ENCODE data around the gene SLC26A2.

SLC26A2 gene

DNA sequence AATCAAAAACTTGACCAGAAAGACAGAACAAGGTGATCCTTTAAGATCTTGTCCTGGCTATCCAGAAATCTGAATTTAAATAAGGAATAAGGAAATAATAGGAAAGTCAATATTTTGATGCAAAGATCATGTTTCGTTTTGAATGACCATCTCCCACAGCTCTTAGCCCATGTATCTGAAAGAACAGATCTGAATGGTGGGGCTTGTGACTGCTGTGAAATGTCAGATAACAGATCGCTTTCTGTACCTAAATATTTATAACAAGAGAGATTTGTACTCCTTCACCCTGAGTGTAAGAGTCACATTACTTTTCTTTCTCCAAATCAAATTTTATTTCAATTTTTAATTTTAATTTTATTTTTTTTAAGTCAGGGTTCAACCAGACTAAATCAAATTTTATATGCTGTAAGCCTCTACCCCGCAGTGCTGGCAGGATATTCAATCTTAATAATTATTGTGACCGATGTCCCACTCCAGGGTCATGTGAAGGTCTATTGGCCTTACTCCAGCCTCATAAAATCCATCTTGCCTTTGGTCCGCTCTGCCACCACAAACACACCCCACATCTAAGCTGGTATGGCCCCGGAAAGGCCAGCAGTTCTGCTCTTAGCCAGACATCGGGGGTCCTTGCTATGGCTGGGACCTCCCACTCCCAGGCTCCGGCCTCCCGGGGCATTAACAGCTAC lies 7.0 kb upstream of the SLC26A2 start:
- no peak overlapping the region for H3K4me3 ChIP-seq (replicated peaks; ENCODE audit: low read depth, low read length)
- TF ChIP-seq, protein P1, sequence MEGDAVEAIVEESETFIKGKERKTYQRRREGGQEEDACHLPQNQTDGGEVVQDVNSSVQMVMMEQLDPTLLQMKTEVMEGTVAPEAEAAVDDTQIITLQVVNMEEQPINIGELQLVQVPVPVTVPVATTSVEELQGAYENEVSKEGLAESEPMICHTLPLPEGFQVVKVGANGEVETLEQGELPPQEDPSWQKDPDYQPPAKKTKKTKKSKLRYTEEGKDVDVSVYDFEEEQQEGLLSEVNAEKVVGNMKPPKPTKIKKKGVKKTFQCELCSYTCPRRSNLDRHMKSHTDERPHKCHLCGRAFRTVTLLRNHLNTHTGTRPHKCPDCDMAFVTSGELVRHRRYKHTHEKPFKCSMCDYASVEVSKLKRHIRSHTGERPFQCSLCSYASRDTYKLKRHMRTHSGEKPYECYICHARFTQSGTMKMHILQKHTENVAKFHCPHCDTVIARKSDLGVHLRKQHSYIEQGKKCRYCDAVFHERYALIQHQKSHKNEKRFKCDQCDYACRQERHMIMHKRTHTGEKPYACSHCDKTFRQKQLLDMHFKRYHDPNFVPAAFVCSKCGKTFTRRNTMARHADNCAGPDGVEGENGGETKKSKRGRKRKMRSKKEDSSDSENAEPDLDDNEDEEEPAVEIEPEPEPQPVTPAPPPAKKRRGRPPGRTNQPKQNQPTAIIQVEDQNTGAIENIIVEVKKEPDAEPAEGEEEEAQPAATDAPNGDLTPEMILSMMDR (IDR thresholded peaks at IDR 0.05; ENCODE audit: low read length, missing control alignments), result no peak
- no peak for DNase-seq (ENCODE audit: low read depth)

- no peak for DNase-seq (ENCODE audit: low read depth)
- no peak overlapping the region for H3K4me3 ChIP-seq (replicated peaks; ENCODE audit: low read depth, low read length)
- TF ChIP-seq, protein P1 (IDR thresholded peaks at IDR 0.05; ENCODE audit: low read length, missing control alignments), result no peak
These were observed 5.8 kb upstream of the SLC26A2 start for GRCh38 chr5:149954798-149955197.

GRCh38 chr5:149956685-149957084 lies 3.9 kb upstream of the SLC26A2 start:
- TF ChIP-seq, protein P1 (IDR thresholded peaks at IDR 0.05; ENCODE audit: low read length, missing control alignments), result no peak
- DNase-seq (ENCODE audit: low read depth), result no peak

GRCh38 chr5:149957855-149958254 lies 2.7 kb upstream of the SLC26A2 start:
- H3K4me3 ChIP-seq (replicated peaks; ENCODE audit: low read depth, low read length), result no peak overlapping the region
- TF ChIP-seq, protein P1 (IDR thresholded peaks at IDR 0.05; ENCODE audit: low read length, missing control alignments), result no peak
- DNase-seq (ENCODE audit: low read depth), result no peak

More at GRCh38 chr5:149956685-149957084, 3.9 kb upstream of the SLC26A2 start:
- H3K4me3 ChIP-seq (replicated peaks; ENCODE audit: low read depth, low read length), result no peak overlapping the region

DNA sequence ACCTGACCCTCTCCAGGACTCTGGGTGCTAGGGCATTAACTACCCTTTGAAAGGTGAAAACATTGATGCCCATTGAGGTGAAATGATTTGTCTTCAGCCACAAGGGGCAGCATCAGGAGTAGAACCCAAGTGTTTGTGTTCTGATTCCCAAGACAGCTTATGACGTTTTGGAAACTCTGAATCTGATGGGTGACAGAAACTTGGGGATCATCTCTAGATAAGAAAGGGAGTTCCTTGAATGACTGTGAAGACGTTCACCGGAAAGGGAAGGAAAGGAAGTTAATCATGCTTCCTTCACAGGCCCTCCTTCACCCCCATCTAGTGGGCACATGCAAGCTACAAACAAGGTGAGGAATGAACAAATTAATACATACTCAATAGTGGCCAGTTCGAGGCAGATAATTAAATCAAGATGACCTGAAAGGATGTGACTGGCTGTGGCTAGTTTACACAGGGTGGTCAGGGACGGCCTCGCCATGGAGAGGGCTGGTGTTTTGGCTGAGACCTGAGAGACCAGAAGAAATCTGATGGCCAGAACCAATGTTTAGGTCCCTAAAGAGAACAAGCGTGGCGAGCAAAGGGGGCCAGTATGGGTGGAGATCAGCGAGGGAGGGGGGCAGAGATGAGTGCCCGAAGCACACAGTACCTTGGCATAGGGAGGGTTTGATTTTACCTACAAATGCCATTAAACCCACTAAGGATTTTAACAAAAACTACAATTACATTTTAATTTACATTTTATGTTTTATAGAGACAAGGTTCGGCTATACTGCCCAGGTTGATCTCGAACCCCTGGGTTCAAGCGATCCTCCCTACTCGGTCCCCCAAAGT lies 937 bp upstream of the SLC26A2 start:
- DNase-seq (ENCODE audit: low read depth), result peak; percentile 84
- TF ChIP-seq, protein P1 (IDR thresholded peaks at IDR 0.05; ENCODE audit: low read length, missing control alignments), result peak; percentile 69
- peak overlapping the region; percentile 78 for H3K4me3 ChIP-seq (replicated peaks; ENCODE audit: low read depth, low read length)

- TF ChIP-seq, protein P1 (IDR thresholded peaks at IDR 0.05; ENCODE audit: low read length, missing control alignments), result no peak
- no peak for DNase-seq (ENCODE audit: low read depth)
- peak overlapping the region; percentile 78 for H3K4me3 ChIP-seq (replicated peaks; ENCODE audit: low read depth, low read length)
These were observed 678 bp downstream of the SLC26A2 start for GRCh38 chr5:149961186-149961685.

Measured in fibroblast of pulmonary artery (primary cell).